GM18951 (cell line): Measurements from ENCODE around the gene CNOT4.

ENCODE experiments used
- POLR2A ChIP-seq: IDR thresholded peaks from 4 replicates; pipeline ENCODE4 v1.6.1; 2011; ENCODE audit warnings: mild to moderate bottlenecking; ENCODE audit not compliant: insufficient read length, insufficient read depth; ENCODE audit errors: extremely low read depth
- in situ Hi-C: fragments of 300-500 bp; cut with MboI; formaldehyde crosslinking; loops from one replicate; pipeline ENCODE4 v1.12.0; 2022; ENCODE audit warnings: low sequenced_read_pairs, mixed read lengths, inconsistent platforms; ENCODE audit not compliant: unreplicated experiment

Gene CNOT4

DNA sequence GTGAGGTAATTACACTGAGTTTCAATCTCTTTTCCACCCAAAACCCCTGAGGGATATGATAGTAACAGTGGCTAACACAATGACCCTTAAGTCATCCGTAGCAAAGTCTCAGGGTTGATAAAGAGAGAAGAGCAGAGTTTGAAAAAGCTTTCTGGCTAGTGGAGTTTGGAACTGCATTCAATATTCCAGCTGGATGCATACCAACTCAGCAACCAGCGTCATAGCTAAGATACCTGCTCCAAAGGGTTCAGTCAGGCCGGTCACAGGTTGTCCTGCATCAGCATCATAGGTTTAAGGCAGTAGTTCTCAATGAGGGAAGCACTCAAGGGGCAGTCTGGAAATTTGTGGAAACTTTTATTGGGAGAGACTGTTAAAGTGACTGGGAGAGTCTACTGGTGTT is 93.5 kb downstream of the CNOT4 start:
- TF ChIP-seq POLR2A, result no peak
- in situ Hi-C loops, result no loop called here

DNA sequence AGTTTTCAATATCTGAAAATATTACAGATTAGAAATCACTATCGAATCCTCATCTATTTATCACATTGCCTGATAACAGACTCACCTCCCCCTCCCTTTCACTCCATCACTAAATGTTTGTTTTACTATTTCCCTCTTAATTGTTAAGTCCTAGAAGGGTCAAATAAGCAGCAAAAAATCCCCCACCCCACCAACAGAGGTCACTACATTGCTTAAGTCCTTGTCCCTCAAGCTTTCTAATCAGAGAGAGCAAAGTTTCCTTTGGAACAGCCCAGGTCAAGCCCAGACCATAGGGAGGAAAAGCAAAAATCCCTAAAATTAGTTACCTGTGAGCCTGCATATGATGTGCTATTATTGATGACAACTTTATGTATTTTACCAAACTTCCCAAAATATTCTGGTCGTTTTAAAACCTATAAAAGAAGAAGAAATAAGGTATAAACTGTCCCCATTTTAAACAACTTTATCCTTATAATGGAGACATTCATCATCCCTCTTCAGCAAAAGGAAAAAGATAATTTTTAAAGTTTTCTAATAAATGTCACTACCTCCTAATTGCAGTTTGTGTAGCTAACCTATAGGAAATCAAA is 95.0 kb downstream of the CNOT4 start:
- in situ Hi-C loops, result no loop called here
- TF ChIP-seq POLR2A, result no peak

DNA sequence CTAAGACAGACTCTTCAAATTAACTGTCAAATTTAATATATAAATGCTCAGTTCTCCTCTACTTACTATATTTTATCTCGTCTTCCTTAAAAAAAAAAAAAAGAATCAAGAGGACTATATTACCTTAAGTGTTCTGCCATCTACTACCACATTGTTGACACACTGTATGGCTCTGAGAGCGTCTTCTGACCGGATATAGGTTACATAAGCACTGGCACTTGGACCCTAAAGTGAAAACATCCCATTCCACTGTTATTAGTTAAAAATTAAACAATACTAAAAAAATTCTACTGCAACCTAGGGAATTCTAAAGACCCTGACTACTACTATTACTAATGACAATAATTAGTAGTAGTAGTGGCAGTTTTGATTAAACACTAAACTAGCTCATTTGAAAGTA is 95.7 kb downstream of the CNOT4 start:
- no peak for TF ChIP-seq POLR2A
- in situ Hi-C loops, result no loop called here

DNA sequence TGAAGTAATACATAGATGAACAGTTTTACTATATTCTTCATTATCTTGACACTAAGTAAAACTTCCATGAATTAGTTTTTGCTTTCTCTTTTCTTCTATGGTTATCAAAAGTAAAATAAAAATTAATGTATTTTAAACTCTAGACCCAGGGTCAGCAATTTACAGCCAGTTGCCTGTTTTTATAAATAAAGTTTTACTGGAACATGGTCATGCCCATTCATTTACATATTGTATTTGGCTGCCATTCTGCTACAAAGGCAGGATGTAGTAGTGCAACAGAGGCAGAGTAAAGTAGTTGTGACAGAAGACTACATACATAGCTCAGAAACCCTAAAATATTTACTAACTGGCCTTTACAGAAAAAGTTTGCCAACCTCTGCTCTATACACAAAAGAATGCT is 98.8 kb downstream of the CNOT4 start:
- no peak for TF ChIP-seq POLR2A
- in situ Hi-C loops, result no loop called here

DNA sequence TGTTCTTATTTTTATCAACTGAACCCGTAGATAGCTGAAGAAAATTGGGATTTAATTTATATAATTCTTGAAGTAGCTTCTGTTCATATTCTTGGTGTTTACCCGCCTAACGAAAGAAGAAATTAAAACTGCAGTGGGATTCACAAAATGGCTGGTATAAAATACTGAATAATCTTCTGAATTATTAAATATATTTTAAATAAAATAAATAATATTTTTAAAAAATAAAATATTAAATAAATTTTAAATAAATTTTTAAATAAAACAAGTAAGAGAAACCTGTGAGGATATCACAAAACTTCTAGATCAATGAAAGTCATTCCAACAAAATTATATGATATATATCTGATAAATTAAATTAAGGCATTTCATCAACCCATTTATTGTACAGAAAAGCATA is 99.4 kb downstream of the CNOT4 start:
- TF ChIP-seq POLR2A, result no peak
- in situ Hi-C loops, result no loop called here

DNA sequence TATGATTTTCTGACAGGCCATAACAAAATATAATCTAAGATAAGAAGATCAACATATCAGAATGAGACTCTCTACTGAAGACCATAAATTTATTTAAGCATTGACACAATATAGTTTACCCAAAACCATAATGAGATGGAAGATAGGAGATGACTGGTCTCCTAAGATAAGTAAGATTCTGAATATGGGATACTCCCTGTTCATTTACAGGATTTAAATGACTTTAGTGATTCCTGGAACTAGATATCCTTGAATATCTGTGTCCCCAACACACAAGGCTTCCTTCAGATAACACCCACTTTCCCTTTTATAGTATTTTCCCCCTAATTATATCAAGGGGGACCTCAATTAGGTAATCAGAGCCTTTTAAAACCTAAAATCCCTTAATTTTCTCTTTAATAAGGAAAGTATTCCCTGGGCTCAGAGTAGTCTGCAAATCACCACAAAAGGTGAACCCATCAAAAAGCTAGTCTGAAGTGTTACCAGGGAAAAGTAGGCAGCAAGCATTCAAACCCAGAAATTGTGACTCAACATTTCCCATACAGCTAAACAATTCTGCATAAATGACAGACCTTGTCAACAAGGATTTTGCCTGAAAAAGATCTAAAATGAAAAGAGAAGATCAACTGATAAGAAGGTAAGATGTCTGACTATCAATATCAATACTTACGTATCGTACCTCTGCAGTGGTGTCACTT is 99.9 kb downstream of the CNOT4 start:
- in situ Hi-C loops, result no loop called here
- TF ChIP-seq POLR2A, result no peak

DNA sequence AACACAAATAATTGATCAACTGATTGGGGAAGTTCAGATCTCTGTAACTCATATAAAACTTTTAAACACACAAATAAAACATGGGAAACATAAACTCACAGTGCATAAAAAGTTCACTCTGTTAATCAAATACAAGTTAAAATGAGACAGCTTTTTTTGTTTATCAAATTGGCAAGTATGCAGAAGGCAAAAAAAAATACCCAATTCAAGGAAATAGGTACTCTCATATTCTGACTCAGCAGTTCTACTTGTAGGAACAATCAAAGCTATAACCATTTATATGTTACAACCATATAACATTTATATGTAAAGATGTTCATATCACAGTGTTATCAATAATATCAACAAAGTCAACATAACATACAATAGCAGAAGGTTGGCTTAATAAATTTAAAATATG is 102.0 kb downstream of the CNOT4 start:
- no peak for TF ChIP-seq POLR2A

DNA sequence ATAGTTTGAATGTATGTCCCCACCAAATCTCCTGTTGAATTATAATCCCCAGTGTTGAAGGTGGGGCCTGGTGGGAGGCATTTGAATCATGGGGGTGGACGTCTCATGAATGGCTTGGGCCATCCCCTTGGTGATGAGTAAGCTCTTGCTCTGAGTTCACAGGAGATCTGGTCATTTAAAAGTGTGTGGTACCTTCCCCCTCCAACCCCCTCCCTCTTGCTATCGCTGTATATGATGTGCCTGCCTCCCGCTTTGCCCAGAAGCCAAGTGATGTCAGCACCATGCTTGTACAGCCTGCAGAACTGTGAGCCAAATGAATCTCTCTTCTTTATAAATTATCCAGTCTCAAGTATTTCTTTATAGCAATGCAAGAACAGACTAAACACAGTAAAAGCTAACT is 103.0 kb downstream of the CNOT4 start:
- no peak for TF ChIP-seq POLR2A

More for the DNA sequence above, 102.0 kb downstream of the CNOT4 start:
- in situ Hi-C loops, result no loop called here

DNA sequence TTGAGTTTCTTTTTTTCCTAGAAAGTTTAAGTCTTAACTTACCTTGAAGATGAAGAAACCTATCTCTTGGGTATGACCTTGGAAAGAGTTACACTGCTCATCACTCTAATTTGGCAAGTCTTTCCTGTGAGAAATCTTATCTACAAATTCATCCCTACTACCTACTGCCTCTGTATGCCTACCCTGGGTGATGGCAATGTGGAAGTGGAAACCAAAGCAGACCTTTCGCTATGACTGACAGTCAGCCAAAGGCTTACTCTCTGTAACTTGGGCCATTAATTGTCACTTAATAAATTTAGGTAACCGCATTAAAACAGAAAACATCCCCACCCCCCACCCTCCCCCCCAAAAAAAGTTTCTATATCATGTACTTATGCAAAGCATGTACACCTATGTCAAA is 103.9 kb downstream of the CNOT4 start:
- in situ Hi-C loops, result no loop called here

More for the DNA sequence above, 103.0 kb downstream of the CNOT4 start:
- in situ Hi-C loops, result no loop called here

DNA sequence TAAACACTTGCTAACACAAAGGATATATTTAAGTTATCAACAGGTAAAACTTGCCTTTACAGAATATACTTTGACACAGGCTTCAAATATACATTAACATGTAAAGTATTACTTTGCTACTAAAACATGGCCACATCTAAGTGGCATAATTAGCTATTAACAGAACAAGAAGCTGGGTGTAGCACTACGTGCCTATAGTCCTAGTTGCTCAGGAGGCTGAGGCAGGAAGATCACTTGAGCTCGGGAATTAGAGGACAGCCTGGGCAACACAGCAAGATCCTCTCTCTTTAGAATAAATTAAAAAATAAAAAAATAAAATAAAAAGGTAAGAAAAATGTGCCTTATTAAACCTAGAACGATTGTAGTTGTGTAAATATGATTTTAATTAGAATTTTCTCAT is 106.6 kb downstream of the CNOT4 start:
- in situ Hi-C loops, result no loop called here
- no peak for TF ChIP-seq POLR2A

More for the DNA sequence above, 103.9 kb downstream of the CNOT4 start:
- TF ChIP-seq POLR2A, result no peak

DNA sequence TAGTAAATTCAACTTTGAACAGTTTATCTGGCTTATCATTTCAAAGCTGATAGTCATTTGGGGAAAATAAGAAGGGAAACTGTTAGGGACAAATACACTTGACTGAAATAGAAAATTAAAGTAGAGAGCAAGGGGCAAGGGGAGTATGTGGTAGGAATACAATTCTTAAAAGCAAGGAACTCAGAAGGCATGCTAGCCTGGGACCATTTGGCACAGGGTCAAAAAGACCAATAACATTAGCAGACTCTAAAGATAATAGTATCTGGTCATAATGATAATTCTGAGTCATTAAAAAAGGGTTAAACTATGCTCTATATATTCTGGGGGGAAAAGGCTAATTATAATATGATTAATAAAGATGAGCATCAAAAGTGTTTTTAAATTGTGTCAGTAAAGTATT is 112.2 kb downstream of the CNOT4 start:
- TF ChIP-seq POLR2A, result no peak
- in situ Hi-C loops, result no loop called here

DNA sequence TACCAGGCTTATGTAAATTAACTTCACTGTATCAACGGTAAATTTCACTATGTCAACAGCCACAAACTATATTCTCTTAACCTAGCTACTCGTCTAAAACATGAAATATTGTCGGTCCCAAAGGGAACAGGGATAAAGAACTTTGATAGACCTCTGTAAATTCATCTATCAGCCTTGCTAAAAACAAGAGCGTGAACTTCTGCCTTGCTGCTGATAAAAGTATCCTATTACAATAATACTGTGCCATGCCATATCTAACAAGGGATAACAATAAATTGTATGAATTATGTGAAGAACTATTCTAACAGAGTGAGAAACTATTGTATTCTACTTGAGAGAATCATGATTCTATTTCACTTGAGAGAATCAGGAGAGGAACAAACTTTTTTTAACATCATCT is 117.2 kb downstream of the CNOT4 start:
- TF ChIP-seq POLR2A, result no peak
- in situ Hi-C loops, result no loop called here

DNA sequence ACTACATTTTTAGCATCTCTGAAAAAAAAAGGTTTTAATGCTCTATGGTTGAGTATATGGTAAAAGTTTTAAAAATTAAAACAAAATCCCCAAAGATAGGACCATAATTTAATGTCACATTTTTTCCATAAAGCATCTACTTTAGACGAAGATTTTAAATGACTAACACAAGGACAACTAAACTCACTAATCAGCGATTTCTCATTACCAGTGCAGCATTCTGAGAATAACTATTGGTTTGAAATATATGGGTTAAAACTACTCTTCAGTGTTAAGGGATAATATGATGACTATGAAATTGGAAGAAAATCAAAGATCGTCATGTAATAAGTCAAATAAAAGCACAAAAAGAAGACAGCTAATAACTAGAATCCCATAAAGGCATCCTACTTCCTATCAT is 118.4 kb downstream of the CNOT4 start:
- no peak for TF ChIP-seq POLR2A
- in situ Hi-C loops, result no loop called here

DNA sequence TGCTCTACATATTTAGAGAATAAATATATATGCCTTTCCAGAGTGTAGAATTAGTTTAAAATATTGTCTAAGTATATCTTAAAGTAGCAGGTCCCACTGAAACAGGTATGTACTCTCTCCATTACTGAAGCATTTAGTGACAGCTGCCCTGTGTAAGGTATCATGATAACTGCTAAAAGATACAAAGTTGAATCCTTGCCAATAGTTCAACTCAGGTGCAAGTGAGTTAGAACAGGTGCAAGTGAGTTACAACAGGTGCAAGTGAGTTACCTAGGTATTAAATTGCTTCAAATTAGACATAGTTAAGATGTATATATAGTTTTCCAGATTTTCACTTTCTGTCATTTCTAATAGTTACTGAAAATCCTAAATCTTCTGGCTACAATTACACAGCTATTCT is 119.1 kb downstream of the CNOT4 start:
- in situ Hi-C loops, result no loop called here
- no peak for TF ChIP-seq POLR2A
